Kidney (tissue), 14 donors: ENCODE measurements around the gene PRDM16. TPM values are rescaled to one million over a fixed set of nuclear protein-coding genes. Genes with fewer than 3 reads are reported as not detected.

Source experiments
- DNase-seq, 5 donors: peaks; one replicate each; pipeline ENCODE4 v3.0.0-alpha.2; 2013 to 2020
- FAIRE-seq: peaks from 2 replicates; lab custom pipeline; 2012; peaks lifted over from hg19 to GRCh38; lab: Jason Lieb, UNC
- H3K27ac ChIP-seq, 2 donors: one replicate each; pipeline ENCODE4 v1.7.0; 2013; ENCODE audit warnings: low read depth in 2 of 2, low read length in 2 of 2, inconsistent platforms in 1 of 2
- H3K27me3 ChIP-seq: one replicate; pipeline ENCODE4 v1.7.1; 2013; ENCODE audit warnings: low read length, inconsistent platforms; ENCODE audit not compliant: control insufficient read depth, insufficient read depth
- H3K36me3 ChIP-seq, 3 donors: one replicate each; pipeline versions ENCODE4 v1.7.0 to v1.7.1; 2013; ENCODE audit warnings: low read length in 3 of 3, control low read depth in 1 of 3, inconsistent platforms in 1 of 3; ENCODE audit not compliant: insufficient read depth in 3 of 3, control insufficient read depth in 2 of 3
- H3K4me1 ChIP-seq, 3 donors: one replicate each; pipeline versions ENCODE4 v1.7.0 to v1.7.1; 2013; ENCODE audit warnings: low read length in 3 of 3, inconsistent platforms in 1 of 3, low read depth in 1 of 3; ENCODE audit not compliant: control insufficient read depth in 2 of 3, insufficient read depth in 2 of 3
- H3K4me3 ChIP-seq, 3 donors: one replicate each; pipeline versions ENCODE4 v1.7.0 to v1.8.1; 2013; ENCODE audit warnings: low read length in 3 of 3, control low read depth in 1 of 3, inconsistent platforms in 1 of 3
- H3K9ac ChIP-seq, 3 donors: one replicate each; pipeline versions ENCODE4 v1.7.0 to v1.7.1; 2013; ENCODE audit warnings: low read length in 3 of 3, control low read depth in 1 of 3, inconsistent platforms in 1 of 3
- H3K9me3 ChIP-seq, 3 donors: one replicate each; pipeline versions ENCODE4 v1.7.0 to v1.7.1; 2013; ENCODE audit warnings: low read length in 3 of 3, control low read depth in 1 of 3, inconsistent platforms in 1 of 3; ENCODE audit not compliant: control insufficient read depth in 2 of 3, insufficient read depth in 1 of 3
- intact Hi-C: fragments of 100-400 bp; cut with DNase I; formaldehyde crosslinking; loops from one replicate; pipeline ENCODE4 v1.11.1; 2022
- polyA plus RNA-seq: library from polyadenylated mRNA; stranded (reverse); fragments of 350-450 nt; fragmentation: Illumina TruSeq; extraction: RNeasy Lipid Tissue Mini Kit (QIAGEN cat#74804); gene quantifications from one replicate; pipeline ENCODE4 v1.2.3, GENCODE V29; 2014; ENCODE audit warnings: low read depth, low replicate concordance; ENCODE audit not compliant: insufficient read depth
- total RNA-seq: library from RNA; stranded (reverse); fragmentation: NEBNext Ultra II Directional; extraction: Animal tissue kit (Norgen Biotek cat#: 25700); gene quantifications from one replicate; pipeline ENCODE4 v1.2.1, GENCODE V29; 2021
- TF ChIP-seq, protein P1 (sequence below): IDR thresholded peaks from 3 replicates; pipeline ENCODE4 v1.5.1; 2012; ENCODE audit warnings: mild to moderate bottlenecking, moderate library complexity, borderline replicate concordance; ENCODE audit not compliant: insufficient read depth; ENCODE audit errors: extremely low read depth
- donor health status: control.
- donor health status: control.
- donor health status: control.
- donor health status: control.
- donor health status: control.
- donor health status: DM: yes; HTN: yes; CAD: no.
- donor health status: Normal renal cell carcinoma (clear cell type).

PRDM16 gene
- total and polyA plus RNA-seq, 2 donors from 2014 or later = 3.0 to 21.9 TPM

DNA sequence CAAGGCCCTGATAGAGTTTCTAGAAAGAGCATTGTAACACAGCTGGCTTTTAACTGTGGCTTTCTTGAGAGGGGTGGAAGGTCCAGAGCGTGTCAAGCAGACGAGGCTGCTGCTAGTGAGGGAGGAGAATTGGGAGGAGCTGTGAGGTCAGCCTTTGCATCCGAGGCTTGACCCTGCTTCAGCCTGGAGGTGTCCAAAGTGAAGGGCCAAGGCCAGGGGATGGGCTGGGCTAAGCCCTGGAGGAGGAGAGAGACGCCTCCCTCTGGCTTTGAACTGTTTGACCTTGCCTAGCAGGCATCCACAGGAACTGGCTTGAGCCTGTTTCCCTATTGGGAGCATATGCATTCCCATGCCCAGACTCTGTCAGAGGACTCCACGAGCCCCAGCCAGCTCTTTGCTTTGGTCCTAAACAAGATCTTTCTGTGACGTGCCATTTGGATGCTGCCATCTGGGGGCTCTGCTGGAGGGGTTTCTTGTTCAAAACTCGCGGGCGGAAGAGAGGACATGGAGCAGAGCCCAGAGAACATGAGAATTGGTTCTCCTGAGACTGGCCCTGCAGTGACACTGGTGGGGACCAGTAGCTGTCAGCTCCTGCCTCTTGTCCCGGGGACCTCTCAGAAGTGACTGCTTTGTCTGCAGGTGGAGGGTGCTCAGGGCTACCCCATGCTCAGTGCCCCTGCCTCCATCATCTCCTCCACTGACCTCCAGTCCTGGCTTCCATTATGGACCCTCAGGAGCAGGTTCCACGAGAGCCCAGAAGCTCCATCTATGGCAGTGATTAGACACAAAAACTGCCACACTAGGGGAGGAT lies 42.2 kb upstream of the PRDM16 start:
- Histone ChIP-seq H3K27ac (no peak overlapping the region), H3K9me3 (peaks cover 0 to 5% (median 0%) of the 10 kb centered on the region in 3 donors), H3K36me3 (peaks cover 0 to 3% (median 0%) of the 10 kb centered on the region in 3 donors), H3K27me3 (no peaks in the 10 kb centered on the region), H3K4me1 (no peaks in the 10 kb centered on the region), H3K9ac (no peak overlapping the region), H3K4me3 (no peak overlapping the region)
- DNase-seq (peak in 3 of 5 donors; percentile 8 to 22 (median 20)), FAIRE-seq (no peak)
- TF ChIP-seq, protein P1, sequence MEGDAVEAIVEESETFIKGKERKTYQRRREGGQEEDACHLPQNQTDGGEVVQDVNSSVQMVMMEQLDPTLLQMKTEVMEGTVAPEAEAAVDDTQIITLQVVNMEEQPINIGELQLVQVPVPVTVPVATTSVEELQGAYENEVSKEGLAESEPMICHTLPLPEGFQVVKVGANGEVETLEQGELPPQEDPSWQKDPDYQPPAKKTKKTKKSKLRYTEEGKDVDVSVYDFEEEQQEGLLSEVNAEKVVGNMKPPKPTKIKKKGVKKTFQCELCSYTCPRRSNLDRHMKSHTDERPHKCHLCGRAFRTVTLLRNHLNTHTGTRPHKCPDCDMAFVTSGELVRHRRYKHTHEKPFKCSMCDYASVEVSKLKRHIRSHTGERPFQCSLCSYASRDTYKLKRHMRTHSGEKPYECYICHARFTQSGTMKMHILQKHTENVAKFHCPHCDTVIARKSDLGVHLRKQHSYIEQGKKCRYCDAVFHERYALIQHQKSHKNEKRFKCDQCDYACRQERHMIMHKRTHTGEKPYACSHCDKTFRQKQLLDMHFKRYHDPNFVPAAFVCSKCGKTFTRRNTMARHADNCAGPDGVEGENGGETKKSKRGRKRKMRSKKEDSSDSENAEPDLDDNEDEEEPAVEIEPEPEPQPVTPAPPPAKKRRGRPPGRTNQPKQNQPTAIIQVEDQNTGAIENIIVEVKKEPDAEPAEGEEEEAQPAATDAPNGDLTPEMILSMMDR = no peak
- intact Hi-C loops = no loop called here

DNA sequence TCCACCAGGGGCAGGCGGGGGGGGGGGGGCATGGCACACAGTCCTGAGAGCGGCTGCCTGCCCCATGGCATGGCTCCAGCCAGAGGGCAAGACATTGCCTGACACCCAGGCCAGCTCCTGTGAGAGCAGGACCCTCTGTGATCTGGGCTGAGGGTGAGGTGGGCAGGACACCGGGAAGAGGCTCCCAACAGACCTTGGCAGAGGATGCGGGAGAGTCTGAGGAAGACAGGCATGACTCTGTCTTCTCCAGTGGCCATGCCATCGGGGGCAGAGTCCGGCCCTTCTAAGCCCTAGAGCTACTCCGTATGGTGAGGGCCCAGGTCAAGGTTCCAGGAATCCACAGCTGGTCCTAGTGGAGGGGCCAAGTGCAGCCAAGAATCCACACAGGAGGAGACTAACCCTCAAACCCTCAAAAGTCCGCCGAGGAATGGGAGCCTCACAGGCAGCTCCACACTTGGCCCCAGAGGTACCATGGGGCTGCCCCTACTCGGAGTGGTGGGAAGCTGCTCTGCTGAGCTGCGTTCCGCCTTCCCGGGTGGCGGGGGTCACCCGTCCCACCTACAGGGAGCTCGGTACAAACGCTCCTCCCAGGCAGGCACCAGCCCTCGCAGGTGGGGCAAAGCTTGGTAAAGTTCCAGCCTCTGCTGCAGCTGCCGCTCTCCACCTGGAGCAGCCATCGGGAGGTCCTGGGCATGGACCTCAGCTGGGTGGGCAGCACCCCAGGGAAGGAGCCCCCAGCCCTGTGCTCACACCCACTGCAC lies 41.2 kb upstream of the PRDM16 start:
- Histone ChIP-seq H3K4me3 (no peak overlapping the region), H3K4me1 (no peaks in the 10 kb centered on the region), H3K27me3 (no peaks in the 10 kb centered on the region), H3K9ac (no peak overlapping the region), H3K27ac (no peak overlapping the region), H3K9me3 (peaks cover 0 to 5% (median 0%) of the 10 kb centered on the region in 3 donors), H3K36me3 (peaks cover 0 to 3% (median 0%) of the 10 kb centered on the region in 3 donors)
- DNase-seq (peak in 3 of 5 donors; percentile 6 to 45 (median 27)), FAIRE-seq (no peak)
- TF ChIP-seq, protein P1 = no peak
- intact Hi-C loops = no loop called here

DNA sequence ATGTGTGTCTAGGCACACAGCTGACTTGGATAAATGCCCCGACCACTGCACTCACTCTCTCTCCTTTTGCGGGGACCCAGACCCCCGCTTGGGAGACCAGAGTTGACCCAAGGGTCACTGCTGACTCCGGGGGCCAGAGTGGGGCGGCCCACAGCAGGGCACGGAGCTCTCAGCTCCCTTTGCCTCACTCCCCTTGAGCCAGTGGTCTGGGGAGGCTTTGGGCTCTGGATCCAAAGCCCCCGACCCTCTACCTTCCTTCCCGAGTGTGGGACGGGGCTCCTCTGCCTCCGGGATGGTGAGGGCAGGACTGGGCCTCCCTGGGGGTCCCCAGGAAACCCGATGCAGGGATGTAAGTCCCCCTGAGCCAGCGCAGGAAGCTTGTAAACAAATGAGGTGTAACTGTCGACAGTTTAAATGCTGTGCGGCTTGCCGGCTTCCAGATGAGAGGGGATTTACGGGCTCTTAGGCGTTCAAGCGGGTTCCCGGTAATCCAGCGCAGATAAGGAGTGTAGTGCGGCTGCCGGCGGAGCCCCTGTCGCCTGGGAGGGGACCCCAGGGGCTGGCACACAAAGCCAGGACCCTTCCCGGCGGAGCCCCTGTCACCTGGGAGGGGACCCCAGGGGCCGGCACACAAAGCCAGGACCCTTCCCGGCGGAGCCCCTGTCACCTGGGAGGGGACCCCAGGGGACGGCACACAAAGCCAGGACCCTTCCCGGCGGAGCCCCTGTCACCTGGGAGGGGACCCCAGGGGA lies 40.3 kb upstream of the PRDM16 start:
- FAIRE-seq = no peak

More for the DNA sequence above, 40.3 kb upstream of the PRDM16 start:
- Histone ChIP-seq H3K27ac (no peak overlapping the region), H3K4me3 (no peak overlapping the region), H3K4me1 (no peaks in the 10 kb centered on the region), H3K9ac (no peak overlapping the region), H3K36me3 (peaks cover 0 to 3% (median 0%) of the 10 kb centered on the region in 3 donors), H3K9me3 (peaks cover 0 to 5% (median 0%) of the 10 kb centered on the region in 3 donors), H3K27me3 (no peaks in the 10 kb centered on the region)
- TF ChIP-seq, protein P1 = no peak
- DNase-seq = peak; percentile 22 to 53 (median 35)
- intact Hi-C loops = no loop called here
